Sciatic nerve (tissue), 2 donors: ENCODE measurements around the gene RRAGD. TPM values are rescaled to one million over a fixed set of nuclear protein-coding genes. Genes with fewer than 3 reads are reported as not detected.
"Not testable (repeated sequence)": the region's sequence is repeated elsewhere in the genome, so short reads cannot be mapped to it uniquely, and the experiment has no call there.

Experiments
- ATAC-seq: fragments of 200-7000 bp; cut with Tn5 transposase; one replicate; pipeline ENCODE4 v1.9.1; 2020; ENCODE audit warnings: mild to moderate bottlenecking, moderate library complexity
- DNase-seq: peaks from one replicate; pipeline ENCODE4 v3.0.0-alpha.2; 2020; ENCODE audit warnings: low spot score
- intact Hi-C: fragments of 100-400 bp; cut with DNase I; formaldehyde crosslinking; loops from one replicate; pipeline ENCODE4 v1.14.2; 2022
- total RNA-seq: library from RNA; stranded (reverse); fragmentation: NEBNext Ultra II Directional; extraction: Animal tissue kit (Norgen Biotek cat#: 25700); gene quantifications from one replicate; pipeline ENCODE4 v1.2.1, GENCODE V29; 2021
- donor health status: DM: no; HTN: no; CAD: no.
- donor health status: DM: no; HTN: no; CAD: no.

The RRAGD gene
- total RNA-seq, 1 donor from 2014 or later: 22.1 TPM

GRCh38 chr6:89415185-89415584 lies 3.1 kb upstream of the RRAGD start:
- no peak for ATAC-seq
- intact Hi-C loops: no loop called here
- no peak for DNase-seq

DNA sequence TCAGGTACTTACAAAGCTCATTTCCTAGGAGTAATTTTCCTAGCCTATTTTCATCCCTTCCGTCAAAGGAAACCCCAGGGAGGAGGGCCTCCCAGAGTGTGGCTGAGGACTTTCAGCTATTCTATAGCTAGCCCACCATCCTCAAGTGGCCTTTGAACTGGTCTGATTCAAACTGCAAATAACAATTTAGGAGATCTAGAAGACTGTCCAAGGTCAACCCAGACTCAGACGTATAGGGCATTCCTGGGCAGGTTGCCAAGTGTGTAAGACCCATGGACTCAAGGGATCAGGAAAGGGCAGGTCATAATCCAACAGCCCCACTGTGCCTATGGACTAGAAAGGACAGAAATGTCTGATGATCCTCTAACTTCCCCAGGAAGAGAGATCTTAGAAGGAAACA lies 2.1 kb upstream of the RRAGD start:
- ATAC-seq (no peak), DNase-seq (no peak)
- intact Hi-C loops: no loop called here

- intact Hi-C loops: no loop called here
- ATAC-seq (no peak), DNase-seq (no peak)
These were observed 930 bp upstream of the RRAGD start for GRCh38 chr6:89413006-89413400.

- intact Hi-C loops: no loop called here
- DNase-seq (peak; percentile 64), ATAC-seq (peak; percentile 64)
These were observed 665 bp downstream of the RRAGD start for GRCh38 chr6:89411145-89412070.

DNA sequence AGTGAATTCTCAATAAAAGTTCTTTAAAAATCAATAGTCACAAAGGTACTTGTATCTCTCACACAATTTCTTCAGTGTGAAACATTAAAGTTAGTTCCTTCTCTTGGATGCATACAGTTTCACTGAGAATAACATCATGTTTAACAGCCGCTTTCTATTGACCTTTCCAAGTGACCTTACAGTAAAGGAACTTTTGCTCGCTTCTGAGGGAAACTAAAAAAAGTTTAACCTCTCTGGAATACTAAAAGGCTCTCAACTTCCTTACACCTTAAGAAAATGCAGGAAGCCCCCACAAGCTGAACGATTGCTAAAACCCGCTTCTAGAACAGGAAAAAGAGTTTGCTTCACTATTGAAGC lies 1.3 kb downstream of the RRAGD start:
- no peak for DNase-seq
- no peak for ATAC-seq
- intact Hi-C loops: no loop called here

- ATAC-seq (no peak), DNase-seq (no peak)
- intact Hi-C loops: no loop called here
These were observed 1.8 kb downstream of the RRAGD start for GRCh38 chr6:89410231-89410761.

GRCh38 chr6:89409461-89410035 lies 2.5 kb downstream of the RRAGD start:
- ATAC-seq: no peak
- no peak for DNase-seq
- intact Hi-C loops: no loop called here

DNA sequence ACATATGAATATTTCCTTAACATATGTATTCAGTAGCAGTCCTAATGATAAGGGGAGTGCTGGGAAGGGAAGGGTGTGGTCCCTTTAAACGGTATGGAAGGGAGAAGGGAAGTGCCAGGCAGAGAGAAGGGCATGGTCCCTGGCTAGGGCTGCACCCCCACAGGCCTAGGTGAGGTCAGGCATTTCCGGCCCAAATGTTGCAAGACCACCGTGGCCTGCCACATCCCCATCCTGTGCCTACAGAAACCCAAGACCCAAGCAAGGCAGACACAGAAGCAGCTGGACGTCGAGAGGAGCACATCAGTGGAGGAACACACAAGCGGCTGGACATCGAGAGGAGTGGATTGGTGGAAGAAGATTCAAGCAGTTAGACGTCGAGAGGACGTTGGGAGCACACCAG lies 5.9 kb downstream of the RRAGD start:
- DNase-seq: no peak
- no peak for ATAC-seq
- intact Hi-C loops: no loop called here

- DNase-seq: no peak
- ATAC-seq: no peak
- intact Hi-C loops: no loop called here
These were observed 7.6 kb downstream of the RRAGD start for GRCh38 chr6:89404512-89404911.

DNA sequence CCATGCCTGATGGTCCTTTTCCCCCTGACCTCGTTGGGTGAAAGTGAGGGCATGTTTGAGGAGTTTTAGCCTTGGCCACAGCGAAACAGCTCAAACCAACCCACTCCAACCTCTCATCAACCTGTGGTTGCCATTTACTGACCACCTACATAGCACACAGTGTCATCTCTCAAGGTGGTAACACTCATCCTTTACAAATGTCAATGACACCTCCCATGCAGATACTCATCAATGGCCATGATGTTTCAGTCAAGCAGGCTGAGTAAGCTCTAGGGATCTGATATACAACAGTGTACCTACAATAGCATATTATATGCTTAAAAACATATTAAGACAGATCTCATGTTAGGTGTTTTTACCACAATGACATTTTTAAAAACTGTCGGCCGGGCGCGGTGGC lies 9.3 kb downstream of the RRAGD start:
- intact Hi-C loops: no loop called here
- ATAC-seq (no peak), DNase-seq (no peak)

DNA sequence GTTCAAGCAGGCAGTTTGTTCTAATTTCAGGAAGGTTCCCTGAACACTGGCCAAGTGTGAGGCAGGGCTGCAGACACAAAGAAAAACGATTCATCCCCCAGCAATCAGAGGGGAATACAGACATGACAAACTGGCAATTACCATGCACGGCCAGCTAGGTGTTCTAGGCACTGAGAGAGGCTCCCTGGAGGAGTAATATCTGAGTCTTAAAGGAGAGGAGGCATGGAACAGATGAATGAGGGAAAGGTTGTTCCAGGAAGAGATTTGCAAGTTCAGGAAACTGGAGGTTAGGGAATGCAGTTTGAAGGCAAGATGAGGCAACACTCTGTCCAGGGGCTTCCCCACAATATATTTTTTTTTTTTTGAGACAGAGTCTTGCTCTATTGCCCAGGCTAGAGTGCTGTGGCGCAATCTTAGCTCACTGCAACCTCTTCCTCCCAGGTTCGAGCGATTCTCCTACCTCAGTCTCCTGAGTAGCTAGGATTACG lies 11.1 kb downstream of the RRAGD start:
- intact Hi-C loops: no loop called here
- no peak for DNase-seq
- no peak for ATAC-seq

DNA sequence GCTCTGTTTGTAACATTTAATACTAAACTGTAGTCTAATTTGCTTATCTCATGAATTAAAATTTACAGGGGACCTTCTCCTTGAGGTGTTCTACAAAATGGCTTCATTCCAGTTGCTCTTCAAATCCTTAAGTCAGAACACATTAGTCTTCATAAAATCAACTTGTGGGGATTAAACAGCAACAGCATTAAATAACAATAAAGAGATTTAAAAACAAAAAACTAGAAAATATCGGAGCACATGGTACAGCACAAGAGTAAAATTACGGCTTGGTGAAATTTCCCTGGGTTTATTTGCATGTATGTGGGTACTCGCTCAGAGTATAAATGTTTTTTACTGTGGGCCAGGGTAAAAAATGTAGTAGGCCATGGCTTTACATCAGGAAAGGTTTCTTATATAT lies 12.0 kb downstream of the RRAGD start:
- DNase-seq (no peak), ATAC-seq (no peak)
- intact Hi-C loops: no loop called here

DNA sequence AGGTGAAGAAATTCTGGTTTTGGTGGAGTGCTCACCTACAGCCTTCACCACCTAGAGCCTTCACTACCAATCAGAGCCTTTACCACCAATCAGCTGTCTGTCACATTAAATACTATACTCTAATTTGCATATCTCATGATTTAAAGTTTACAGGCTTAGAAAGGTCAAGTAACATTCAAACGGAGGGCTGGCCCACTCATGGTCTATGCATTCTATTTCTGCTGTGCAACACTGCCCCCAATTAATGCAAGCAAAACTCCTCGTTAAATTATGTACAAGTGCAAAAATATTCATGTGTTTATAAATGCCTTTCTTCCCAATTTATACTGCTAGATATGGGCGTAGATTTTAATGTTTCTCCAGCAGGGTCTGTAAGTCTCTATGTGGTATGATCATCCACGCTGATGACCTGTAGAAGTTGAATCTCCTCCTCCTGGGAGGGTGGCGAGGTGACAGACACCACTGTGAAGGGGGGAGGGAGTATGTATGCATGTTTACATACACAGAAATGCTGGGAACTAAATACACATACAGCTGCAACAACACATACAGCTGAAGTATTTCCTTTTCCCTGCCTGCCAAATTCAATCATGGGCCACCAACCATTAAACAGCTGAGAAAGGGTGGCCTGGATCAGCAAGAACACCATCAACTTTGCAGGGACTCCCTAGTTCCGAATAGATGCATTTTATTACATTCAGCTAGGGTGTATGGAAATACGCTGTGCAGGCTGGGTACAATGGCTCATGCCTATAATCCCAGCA lies 13.1 kb downstream of the RRAGD start:
- no peak for DNase-seq
- intact Hi-C loops: no loop called here
- no peak for ATAC-seq

DNA sequence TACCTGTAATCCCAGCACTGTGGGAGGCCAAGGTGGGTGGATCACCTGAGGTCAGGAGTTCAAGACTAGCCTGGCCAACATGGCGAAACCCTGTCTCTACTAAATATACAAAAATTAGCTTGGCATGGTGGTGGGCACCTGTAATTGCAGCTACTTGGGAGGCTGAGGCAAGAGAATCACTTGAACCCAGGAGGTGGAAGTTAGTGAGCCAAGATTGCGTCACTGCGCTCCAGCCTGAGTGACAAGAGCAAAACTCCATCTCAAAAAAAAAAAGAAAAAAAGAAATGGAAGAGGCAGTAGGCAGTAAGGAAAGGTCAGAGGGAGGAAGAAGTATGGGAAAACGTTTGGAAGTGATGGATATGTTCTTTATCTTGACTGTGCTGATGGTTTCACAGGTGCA lies 14.2 kb downstream of the RRAGD start:
- DNase-seq, ATAC-seq, intact Hi-C loops: not testable (repeated sequence)

- intact Hi-C loops: no loop called here
- ATAC-seq: no peak
These were observed 18.4 kb downstream of the RRAGD start for GRCh38 chr6:89393659-89394058.

GRCh38 chr6:89392823-89393222 lies 19.2 kb downstream of the RRAGD start:
- intact Hi-C loops: no loop called here
- DNase-seq (no peak), ATAC-seq (no peak)

More at GRCh38 chr6:89393659-89394058, 18.4 kb downstream of the RRAGD start:
- DNase-seq: no peak

GRCh38 chr6:89388846-89389245 lies 23.2 kb downstream of the RRAGD start:
- intact Hi-C loops: no loop called here
- DNase-seq: no peak

GRCh38 chr6:89387516-89388201 lies 24.4 kb downstream of the RRAGD start:
- ATAC-seq (no peak), DNase-seq (no peak)
- intact Hi-C loops: no loop called here

More at GRCh38 chr6:89388846-89389245, 23.2 kb downstream of the RRAGD start:
- no peak for ATAC-seq

DNA sequence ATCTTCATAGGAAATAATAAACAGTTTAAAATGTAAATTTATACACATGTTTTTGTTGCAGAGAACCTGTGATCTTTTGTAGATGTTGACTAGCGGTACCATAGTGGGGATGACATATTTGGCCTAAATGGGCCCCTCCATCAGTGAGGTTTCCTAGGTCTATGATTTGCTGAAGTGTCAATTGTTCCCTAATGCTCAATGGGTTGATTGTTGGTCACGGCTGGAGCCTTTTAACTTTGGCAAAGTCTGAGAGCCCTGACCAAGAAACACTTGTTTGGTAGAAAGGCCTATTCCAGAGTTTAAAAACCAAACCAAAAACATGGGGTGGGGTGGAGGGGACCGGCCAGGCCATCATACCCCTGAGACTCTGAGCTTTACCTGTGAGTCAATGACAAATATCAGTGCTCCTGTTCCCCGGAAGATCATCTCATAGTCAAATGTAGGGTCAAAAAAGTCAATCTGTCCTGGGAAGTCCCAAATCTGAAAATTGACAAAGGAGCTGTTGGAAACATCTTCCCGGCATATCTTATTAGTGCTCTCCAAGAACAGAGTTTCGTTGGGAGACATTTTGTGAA lies 25.1 kb downstream of the RRAGD start:
- ATAC-seq: no peak
- DNase-seq: no peak
- intact Hi-C loops: no loop called here
